CD4-positive, alpha-beta T cell treated with Interleukin-6 at 100 ng/mL for 8 hours (primary cell): Measurements from ENCODE around the gene SELPLG.
"Not testable (repeated sequence)": the region's sequence is repeated elsewhere in the genome, so short reads cannot be mapped to it uniquely, and the experiment has no call there.

ENCODE experiments used
- DNase-seq: peaks from one replicate; pipeline ENCODE4 v3.0.0-alpha.2; 2020; ENCODE audit warnings: mixed read lengths, low spot score

The SELPLG gene

DNA sequence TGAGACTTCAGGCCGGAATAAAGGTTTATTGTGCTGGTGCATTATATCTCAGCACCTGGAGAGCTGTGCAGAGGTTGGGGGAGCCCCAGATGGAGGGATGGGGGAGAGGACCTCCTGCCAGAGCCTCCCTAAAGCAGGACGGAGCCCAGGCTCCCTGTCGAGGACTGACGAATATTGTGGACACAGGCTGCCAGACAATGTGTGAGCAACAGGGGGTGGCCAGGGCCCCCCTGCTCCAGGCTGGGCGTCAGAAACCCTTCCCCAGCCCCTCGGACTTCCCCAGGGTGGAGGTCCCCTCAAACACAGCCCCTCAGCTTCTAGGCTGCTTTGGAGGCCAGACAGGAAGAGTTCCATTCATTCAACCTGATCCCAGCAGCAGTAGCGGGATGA, 43.9 kb downstream of the SELPLG start:
- no peak for DNase-seq

DNA sequence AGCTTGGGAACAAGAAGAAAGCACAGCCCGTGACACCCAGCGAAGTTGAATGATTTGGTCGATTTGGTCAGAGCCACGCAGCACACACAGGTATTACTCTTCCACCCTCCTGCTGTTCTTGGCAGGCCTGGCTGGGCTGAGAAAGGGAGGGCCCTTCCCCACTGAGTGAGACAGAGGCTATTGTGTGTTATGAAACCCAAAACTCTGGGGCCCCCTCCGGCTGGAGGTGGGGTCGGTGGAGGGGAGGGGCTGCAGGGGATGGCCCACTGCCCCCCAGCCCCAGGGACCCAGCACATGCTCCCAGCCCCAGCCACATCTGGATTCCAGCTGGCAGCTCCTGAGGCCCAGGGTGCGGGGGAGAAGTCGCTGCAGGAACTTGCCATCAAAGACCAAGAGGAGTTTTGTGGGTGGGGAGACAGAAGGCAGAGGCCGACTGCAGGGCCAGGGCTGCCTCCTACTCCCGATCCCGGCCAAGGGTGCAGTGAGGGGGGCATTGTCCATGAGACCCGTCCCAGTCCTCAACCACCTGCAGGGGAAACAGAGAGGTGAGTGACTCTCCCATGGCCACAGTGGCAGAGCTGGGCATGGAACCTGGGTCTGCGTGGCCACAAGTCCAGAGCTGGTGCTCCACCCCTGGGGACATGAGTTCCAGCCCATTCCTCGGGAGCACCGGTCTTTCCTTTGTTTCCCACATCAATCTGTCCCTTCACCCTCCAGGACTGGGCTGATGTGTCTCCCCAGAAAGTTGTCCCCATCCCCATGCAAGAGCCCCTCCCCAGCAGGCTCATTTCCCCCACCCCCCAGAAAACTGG, 44.5 kb downstream of the SELPLG start:
- DNase-seq: no peak

- DNase-seq: no peak
These were observed 45.9 kb downstream of the SELPLG start for GRCh38 chr12:108587826-108588225.

DNA sequence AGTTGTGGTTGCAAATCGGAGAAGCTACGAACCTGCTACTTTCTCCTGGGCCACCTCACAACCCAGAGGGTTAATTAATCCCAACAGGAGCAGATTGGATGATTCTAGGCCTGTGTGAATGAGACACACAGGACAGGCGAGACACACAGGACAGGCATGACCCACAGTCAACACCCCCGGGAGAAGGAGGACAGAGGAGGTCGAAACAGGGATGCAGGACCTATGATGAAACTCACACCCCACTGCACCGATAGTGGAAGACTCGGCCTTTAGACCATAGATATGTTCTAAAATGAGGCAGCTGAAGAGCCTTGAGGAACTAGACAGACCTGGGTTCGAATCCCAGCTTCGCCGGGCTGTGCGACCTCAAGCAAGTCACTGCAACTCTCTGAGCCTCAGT, 47.4 kb downstream of the SELPLG start:
- no peak for DNase-seq

- no peak for DNase-seq
These were observed 47.8 kb downstream of the SELPLG start for GRCh38 chr12:108585864-108586263.

DNA sequence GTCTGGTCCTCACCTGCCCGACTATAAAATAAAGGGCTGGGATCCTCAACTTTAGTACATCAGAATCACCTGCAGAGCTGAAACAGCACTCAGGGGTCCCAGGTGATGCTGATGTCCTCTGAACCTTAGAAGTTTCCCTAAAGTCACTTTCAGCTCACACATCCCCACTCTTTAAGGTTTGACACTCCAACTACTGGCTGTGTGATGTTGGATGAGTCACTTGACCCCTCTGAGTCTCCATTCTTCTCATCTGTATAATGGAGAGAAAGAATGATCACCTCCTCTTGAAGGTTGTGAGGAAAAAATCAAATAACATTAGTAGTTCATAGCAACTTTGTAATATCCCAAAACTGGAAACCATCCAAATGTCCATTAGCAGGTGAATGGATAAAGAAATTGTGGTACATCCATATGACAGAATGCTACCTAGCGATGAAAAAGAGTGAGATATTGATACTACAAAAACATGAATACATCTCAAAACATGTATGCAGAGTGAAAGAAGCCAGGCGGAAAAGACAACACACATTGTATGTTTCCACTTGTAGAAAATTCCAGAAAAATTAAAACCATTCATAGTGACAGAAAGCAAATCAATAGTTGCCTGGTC, 49.1 kb downstream of the SELPLG start:
- no peak for DNase-seq

DNA sequence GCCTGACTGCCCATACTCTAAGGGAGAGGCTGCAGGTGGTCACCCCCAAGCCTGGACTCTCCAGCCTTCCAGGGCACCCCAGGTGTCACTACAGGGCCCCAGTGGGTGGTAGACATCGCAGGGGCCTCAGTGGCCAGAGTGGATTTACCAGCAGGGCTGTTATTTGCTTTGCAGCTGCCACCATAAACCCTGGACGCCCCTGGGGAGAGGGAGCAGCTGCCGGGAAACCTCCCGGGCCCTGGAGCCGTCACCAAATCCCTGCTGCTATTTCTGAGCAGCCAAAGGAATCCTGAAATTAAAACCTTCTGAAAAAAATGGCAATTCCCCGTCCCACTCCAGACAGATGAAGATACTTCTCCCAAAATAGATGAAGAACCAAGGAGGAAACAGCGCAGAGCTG, 49.7 kb downstream of the SELPLG start:
- no peak for DNase-seq

- no peak for DNase-seq
These were observed 50.5 kb downstream of the SELPLG start for GRCh38 chr12:108582978-108583770.

GRCh38 chr12:108582509-108582908, 51.2 kb downstream of the SELPLG start:
- no peak for DNase-seq

- DNase-seq: no peak
These were observed 52.1 kb downstream of the SELPLG start for GRCh38 chr12:108581311-108582227.

GRCh38 chr12:108580531-108580930, 53.2 kb downstream of the SELPLG start:
- no peak for DNase-seq

GRCh38 chr12:108578813-108579212, 54.9 kb downstream of the SELPLG start:
- no peak for DNase-seq

DNA sequence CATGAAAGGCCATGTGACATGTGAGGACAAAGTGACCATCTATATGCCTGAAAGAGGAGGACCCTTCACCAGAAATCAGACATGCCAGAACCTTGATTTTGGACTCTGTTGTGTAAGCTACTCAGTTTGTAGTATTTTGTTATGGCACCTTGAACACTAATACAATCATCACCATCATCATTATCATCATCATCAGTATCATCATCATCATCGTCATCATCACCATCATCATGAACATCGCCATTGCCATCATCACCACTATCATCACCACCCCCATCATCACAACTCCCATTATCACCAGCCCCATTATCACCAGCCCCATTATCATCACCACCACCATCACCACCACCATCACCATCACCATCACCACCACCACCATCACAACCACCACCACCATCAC, 55.4 kb downstream of the SELPLG start:
- no peak for DNase-seq

GRCh38 chr12:108577458-108577857, 56.2 kb downstream of the SELPLG start:
- DNase-seq: no peak

DNA sequence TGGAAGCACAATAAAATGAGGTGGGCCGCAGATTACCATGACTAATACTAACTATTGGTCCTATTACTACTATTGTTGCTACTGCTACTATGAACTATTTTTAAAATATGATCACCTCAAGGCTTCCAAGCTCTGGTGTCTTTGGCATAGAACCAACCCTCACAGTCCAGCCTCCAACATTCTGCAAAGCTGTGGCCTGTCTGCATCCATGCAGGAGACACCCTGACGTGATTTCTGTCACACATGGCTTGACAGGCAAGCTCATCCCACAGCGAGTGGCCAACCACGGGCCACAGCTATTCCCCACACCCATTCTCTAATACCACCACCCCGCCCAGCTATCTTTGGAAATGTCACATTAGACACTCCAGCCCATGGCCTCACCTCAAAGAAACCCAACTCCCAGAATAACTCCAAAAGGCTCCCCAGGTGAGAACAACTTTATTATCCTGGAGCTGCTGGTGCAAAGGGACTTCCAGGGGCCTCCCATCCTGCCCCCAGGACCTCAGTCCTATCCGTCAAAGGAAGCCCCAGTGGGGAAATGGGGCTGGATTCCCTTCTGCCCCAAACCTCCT, 56.9 kb downstream of the SELPLG start:
- no peak for DNase-seq

DNA sequence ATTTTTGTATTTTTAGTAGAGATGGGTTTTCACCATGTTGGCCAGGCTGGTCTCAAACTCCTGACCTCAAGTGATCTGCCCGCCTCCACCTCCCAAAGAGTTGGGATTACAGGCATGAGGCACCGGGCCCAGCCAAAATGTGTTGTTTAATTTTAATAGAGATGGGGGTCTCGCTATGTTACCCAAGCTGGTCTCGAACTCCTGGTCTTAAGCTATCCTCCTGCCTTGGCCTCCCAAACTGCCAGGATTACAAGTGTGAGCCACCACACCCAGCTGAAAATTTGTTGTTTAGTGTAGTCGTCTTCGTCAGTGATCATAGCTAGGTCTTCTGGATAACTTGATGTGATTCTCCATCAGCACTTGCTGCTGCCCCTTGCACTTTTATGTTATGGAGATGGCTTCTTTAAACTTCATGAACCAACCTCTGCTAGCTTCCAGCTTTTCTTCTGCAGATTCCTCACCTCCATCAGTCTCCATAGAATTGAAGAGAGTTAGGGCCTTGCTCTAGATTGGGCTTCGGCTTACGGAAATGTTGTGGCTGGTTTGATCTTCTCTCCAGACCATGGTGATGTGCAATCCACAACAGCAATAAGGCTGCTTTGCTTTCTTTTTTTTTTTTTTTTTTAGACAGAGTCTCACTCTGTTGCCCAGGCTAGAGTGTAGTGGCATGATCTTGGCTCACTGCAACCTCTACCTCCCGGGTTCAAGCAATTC, 58.3 kb downstream of the SELPLG start:
- DNase-seq: peak; percentile 17

GRCh38 chr12:108574276-108574675, 59.4 kb downstream of the SELPLG start:
- not testable (repeated sequence) for DNase-seq

DNA sequence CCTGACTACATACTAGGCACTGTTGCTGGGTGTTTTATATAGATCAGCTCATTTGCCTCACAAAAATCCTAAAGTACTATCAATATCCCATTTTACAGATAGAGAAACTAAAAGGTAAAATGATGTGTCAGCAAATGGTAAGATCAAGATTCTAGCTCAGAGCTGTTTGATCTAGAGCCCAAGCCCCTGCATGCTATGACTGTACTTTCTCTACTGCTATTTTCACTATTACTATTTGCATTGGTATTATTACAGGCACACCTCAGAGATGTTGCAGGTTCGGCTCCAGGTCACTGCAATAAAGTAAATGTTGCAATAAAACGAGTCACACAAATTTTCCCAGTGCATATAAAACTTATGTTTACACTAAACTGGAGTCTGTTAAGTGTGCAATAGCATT, 60.4 kb downstream of the SELPLG start:
- no peak for DNase-seq

DNA sequence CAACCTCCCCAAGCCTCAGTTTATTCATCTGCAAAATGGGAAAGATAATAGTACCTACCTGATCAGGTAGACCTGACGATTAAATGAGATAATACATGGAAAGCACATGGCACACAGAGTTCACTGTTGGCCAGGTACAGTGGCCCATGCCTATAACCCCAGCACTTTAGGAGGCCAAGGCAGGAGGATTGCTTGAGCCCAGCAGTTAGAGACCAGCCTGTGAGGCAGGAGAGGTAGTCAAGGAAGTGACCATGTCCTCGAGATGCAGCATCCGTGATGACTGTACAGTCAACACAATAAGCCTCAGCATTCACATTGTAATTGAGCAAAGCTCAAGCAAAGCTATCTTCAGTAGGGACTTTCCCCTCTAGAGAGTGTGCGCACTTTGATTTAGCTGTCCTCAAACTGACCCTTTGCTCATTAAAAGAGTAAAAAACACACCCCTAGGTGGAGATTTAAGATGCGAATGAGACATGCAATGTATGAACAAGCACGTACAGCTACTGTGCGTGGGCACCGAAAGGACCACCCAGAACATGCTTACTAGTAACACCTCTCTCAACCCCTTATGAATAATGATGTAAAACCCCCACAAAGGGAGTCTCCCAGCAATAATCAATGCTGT, 61.4 kb downstream of the SELPLG start:
- DNase-seq: no peak
